Smooth muscle cell (in vitro differentiated cells): ENCODE measurements around the gene CDC6. TPM values are rescaled to one million over a fixed set of nuclear protein-coding genes. Genes with fewer than 3 reads are reported as not detected.

Source experiments
- DNase-seq: peaks from one replicate; lab custom pipeline; 2025; ENCODE audit not compliant: unreplicated experiment; lab: John Stamatoyannopoulos, UW
- H2AFZ ChIP-seq: fragments of 200-600 bp; sonication (generic); 2 replicates; pipeline ENCODE4 v1.6.0; 2016; ENCODE audit warnings: antibody characterized with exemption, low read depth, mild to moderate bottlenecking
- H3F3A ChIP-seq: fragments of 200-600 bp; sonication (generic); 2 replicates; pipeline ENCODE4 v1.6.0; 2017; ENCODE audit warnings: antibody characterized with exemption, low read depth
- H3K27ac ChIP-seq: fragments of 200-600 bp; sonication (generic); 2 replicates; pipeline ENCODE4 v1.5.1; 2016; ENCODE audit warnings: low read depth, mild to moderate bottlenecking
- H3K27me3 ChIP-seq: fragments of 200-600 bp; sonication (generic); 2 replicates; pipeline ENCODE4 v1.6.1; 2016; ENCODE audit warnings: low read depth, mild to moderate bottlenecking
- H3K36me3 ChIP-seq: fragments of 200-600 bp; sonication (generic); 2 replicates; pipeline ENCODE4 v1.5.1; 2016; ENCODE audit warnings: low read depth
- H3K4me1 ChIP-seq: fragments of 200-600 bp; sonication (generic); 2 replicates; pipeline ENCODE4 v1.5.1; 2016; ENCODE audit warnings: low read depth
- H3K4me2 ChIP-seq: fragments of 200-600 bp; sonication (generic); 2 replicates; pipeline ENCODE4 v1.6.0; 2016; ENCODE audit warnings: mild to moderate bottlenecking
- H3K4me3 ChIP-seq: fragments of 200-600 bp; sonication (generic); 2 replicates; pipeline ENCODE4 v1.5.1; 2016; ENCODE audit warnings: mild to moderate bottlenecking
- H3K79me2 ChIP-seq: fragments of 200-600 bp; sonication (generic); 2 replicates; pipeline ENCODE4 v1.6.0; 2016; ENCODE audit warnings: low read depth, mild to moderate bottlenecking
- H3K9ac ChIP-seq: fragments of 200-600 bp; sonication (generic); 2 replicates; pipeline ENCODE4 v1.6.0; 2016; ENCODE audit warnings: low read depth
- H3K9me3 ChIP-seq: fragments of 200-600 bp; sonication (generic); replicated peaks from 2 replicates; pipeline ENCODE4 v1.5.1; 2016; ENCODE audit warnings: low read depth
- H4K20me1 ChIP-seq: fragments of 200-600 bp; sonication (generic); 2 replicates; pipeline ENCODE4 v1.6.0; 2016; ENCODE audit warnings: low read depth
- WGBS: methylation state at CpG from one replicate; pipeline ENCODE4 v1.1.7; 2016; ENCODE audit warnings: low lambda C conversion rate; 5-methylcytosine and 5-hydroxymethylcytosine counted together
- polyA plus RNA-seq: library from polyadenylated mRNA; unstranded; fragments of >200 nt; fragmentation: Nextera tagmentation; extraction: Ambion mirVana; gene quantifications from 2 replicates; pipeline ENCODE4 v1.2.1, GENCODE V29; 2016
- total RNA-seq: library from RNA; depleted of rRNA; stranded (reverse); fragments of >200 nt; gene quantifications from 2 replicates; pipeline ENCODE4 v1.2.3, GENCODE V29; 2014
- TF ChIP-seq, protein P1 (sequence below): fragments of 200-600 bp; sonication (generic); IDR thresholded peaks from 2 replicates; pipeline ENCODE4 v1.5.1; 2017; ENCODE audit warnings: borderline replicate concordance, mild to moderate bottlenecking, antibody characterized with exemption; ENCODE audit not compliant: insufficient read depth, poor library complexity, severe bottlenecking

Gene CDC6
- total and polyA plus RNA-seq, 2 experiments from 2014 or later: 5.5 to 15.1 TPM

DNA sequence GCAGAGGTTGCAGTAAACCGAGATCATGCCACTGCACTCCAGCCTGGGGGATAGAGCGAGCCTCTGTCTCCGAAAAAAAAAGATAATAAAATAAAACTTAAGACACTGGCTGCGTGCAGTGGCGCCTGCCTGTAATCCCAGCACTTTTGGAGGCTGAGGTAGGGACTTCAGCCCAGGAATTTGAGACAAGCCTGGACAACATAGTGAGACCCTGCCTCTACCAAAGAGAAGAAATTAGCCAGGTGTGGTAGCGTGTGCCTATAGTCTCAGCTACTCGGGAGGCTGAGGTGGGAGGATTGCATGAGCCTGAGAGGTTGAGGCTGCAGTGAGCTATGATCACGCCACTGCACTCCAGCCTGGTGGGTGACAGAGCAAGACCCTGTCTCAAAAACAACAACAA, 47.9 kb downstream of the CDC6 start:
- no peak overlapping the region for H3K9ac ChIP-seq
- WGBS: 89% methylated on average over 8 of the region's 8 CpGs

DNA sequence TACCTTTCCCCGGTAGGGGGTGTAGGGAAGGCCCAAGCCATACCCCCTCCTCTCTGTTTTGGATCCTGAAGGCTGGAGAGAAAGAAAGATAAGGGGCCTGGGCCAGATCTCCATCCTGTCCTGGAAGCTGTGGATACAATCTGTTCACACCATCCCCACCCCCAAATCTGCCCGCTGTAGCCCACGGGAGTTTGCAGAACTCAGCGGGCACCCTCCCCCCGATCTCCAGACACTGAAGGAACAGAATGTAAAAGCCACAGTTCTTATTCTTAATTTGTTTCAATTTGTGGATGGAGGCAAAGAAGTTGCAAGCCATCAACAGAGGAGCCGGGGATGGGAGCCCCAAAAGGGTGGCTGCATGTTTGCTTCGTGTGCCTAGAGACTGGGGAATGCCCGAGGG, 49.7 kb downstream of the CDC6 start:
- Histone ChIP-seq H3K27me3 (no peaks in the 10 kb centered on the region), H3F3A (peaks cover 4% of the 10 kb centered on the region), H4K20me1 (peaks cover 83% of the 10 kb centered on the region), H3K27ac (no peak overlapping the region), H3K4me1 (peaks cover 12% of the 10 kb centered on the region), H2AFZ (no peak overlapping the region), H3K4me2 (no peak overlapping the region), H3K9ac (no peak overlapping the region), H3K36me3 (no peaks in the 10 kb centered on the region), H3K79me2 (peaks cover 19% of the 10 kb centered on the region), H3K4me3 (no peak overlapping the region), H3K9me3 (no peaks in the 10 kb centered on the region)
- TF ChIP-seq, protein P1, sequence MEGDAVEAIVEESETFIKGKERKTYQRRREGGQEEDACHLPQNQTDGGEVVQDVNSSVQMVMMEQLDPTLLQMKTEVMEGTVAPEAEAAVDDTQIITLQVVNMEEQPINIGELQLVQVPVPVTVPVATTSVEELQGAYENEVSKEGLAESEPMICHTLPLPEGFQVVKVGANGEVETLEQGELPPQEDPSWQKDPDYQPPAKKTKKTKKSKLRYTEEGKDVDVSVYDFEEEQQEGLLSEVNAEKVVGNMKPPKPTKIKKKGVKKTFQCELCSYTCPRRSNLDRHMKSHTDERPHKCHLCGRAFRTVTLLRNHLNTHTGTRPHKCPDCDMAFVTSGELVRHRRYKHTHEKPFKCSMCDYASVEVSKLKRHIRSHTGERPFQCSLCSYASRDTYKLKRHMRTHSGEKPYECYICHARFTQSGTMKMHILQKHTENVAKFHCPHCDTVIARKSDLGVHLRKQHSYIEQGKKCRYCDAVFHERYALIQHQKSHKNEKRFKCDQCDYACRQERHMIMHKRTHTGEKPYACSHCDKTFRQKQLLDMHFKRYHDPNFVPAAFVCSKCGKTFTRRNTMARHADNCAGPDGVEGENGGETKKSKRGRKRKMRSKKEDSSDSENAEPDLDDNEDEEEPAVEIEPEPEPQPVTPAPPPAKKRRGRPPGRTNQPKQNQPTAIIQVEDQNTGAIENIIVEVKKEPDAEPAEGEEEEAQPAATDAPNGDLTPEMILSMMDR: no peak
- DNase-seq: no peak
- 77% methylated on average over 8 of the region's 8 CpGs for WGBS

More for the DNA sequence above, 47.9 kb downstream of the CDC6 start:
- TF ChIP-seq, protein P1: no peak
- no peaks in the 10 kb centered on the region for H3K27me3 ChIP-seq
- no peaks in the 10 kb centered on the region for H3K9me3 ChIP-seq
- H3K27ac ChIP-seq: no peak overlapping the region
- H2AFZ ChIP-seq: no peak overlapping the region
- no peak overlapping the region for H3K4me3 ChIP-seq
- peaks cover 9% of the 10 kb centered on the region for H3K4me1 ChIP-seq
- DNase-seq: no peak
- no peaks in the 10 kb centered on the region for H3K36me3 ChIP-seq
- peaks cover 18% of the 10 kb centered on the region for H3K79me2 ChIP-seq
- no peak overlapping the region for H3K4me2 ChIP-seq
- peaks cover 4% of the 10 kb centered on the region for H3F3A ChIP-seq
- H4K20me1 ChIP-seq: peaks cover 93% of the 10 kb centered on the region

DNA sequence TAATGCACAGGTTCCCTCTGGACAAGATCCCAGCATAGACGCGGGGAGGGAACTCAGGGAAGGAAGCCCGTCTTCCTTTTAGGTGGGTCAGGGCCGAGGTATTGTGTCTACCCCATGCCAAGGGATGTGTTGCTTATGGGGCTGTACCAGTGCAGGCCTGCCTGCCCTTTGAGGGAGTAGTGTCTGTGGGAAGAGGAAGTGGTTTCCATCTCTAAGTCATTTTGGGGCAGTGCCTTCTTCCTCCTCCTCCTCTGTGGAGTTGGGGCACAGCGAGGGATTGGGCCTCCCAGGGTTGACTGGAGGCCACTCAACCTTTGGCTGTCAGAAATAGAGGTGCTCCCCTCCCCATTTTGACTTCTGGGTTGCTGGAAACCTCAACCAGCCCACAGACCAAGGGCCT, 50.4 kb downstream of the CDC6 start:
- TF ChIP-seq, protein P1: no peak
- no peak for DNase-seq
- Histone ChIP-seq H3K36me3 (no peaks in the 10 kb centered on the region), H3K27ac (no peak overlapping the region), H3K9me3 (no peaks in the 10 kb centered on the region), H4K20me1 (peaks cover 84% of the 10 kb centered on the region), H3K9ac (no peak overlapping the region), H3K4me3 (no peak overlapping the region), H3F3A (peaks cover 9% of the 10 kb centered on the region), H3K27me3 (no peaks in the 10 kb centered on the region), H3K4me1 (peaks cover 19% of the 10 kb centered on the region), H3K79me2 (peaks cover 26% of the 10 kb centered on the region), H3K4me2 (no peak overlapping the region), H2AFZ (no peak overlapping the region)
- 96% methylated on average over 5 of the region's 5 CpGs for WGBS

DNA sequence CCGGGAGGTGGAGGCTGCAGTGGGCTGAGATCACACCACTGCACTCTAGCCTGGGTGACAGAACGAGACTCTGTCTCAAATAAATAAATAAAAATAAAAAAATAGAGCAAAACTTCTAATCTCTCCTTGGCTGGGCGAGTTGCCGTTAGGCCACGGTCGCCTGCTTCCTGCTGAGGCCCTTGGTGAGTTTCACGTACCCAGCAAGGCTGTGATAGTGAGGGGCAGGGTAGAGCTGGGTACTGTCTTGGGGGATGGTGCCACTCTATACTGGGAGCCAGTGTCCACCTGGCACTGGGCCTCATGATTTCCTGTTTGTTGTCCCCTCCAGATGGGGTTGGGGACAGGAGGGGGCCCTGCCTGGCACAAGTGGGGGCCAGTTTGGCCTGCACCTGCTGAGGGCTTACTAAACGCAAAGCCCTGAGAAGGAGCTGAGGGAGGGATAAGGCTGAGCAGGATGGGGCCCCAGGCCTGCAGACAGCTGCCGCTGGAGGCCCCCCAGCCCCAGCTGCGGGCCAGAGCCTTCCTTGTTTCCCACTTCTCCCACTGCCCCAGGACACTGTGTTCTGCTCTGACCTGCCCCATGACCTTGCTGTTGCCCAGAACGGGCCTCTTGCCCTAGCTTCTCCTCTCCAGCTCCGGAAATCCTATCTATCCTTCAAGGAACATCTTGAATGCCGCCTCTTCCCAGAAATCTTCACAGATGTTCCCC, 51.4 kb downstream of the CDC6 start:
- Histone ChIP-seq H3F3A (peaks cover 12% of the 10 kb centered on the region), H3K27me3 (no peaks in the 10 kb centered on the region), H3K27ac (no peak overlapping the region), H3K4me2 (no peak overlapping the region), H3K9me3 (no peaks in the 10 kb centered on the region), H2AFZ (no peak overlapping the region), H3K36me3 (no peaks in the 10 kb centered on the region), H3K4me1 (peaks cover 29% of the 10 kb centered on the region), H3K9ac (no peak overlapping the region), H3K4me3 (no peak overlapping the region), H4K20me1 (peaks cover 84% of the 10 kb centered on the region), H3K79me2 (peaks cover 36% of the 10 kb centered on the region)
- DNase-seq: no peak
- 89% methylated on average over 13 of the region's 13 CpGs for WGBS
- TF ChIP-seq, protein P1: no peak
